ENCODE measurements around the gene CCDC85A.

The CCDC85A gene

DNA sequence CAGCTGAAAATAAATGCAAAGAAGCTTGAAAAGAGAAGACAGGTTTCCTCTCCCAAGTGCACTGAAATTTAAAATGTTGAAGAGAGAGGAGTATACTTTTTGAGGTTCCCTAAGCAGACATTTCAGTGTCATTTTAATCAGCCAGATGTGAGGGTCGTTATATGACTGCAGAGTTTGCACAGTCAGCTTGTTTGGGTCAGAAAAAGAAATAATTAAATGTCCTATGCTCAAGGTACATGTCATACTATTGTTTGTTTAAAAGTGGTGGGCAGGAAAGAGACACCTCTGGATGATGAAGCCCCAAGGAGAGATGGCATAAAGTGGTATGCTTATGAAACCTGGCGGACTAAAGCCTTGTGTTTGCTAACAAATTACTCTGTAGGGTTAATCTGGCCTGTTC, 55.2 kb downstream of the CCDC85A start:
- Histone ChIP-seq H3K9me3 (ENCODE audit: control insufficient read depth, insufficient read depth, low read depth, low read length) (peaks cover 9% of the 10 kb centered on the region; the same call in 1 of the 2 replicates), H3K9ac (ENCODE audit: low read length) (no peak overlapping the region), H3K27ac (ENCODE audit: low read depth, low read length) (no peak overlapping the region), H3K4me1 (ENCODE audit: control insufficient read depth, insufficient read depth, low read length) (no peaks in the 10 kb centered on the region), H3K4me3 (ENCODE audit: low read depth, low read length) (no peak overlapping the region), H3K27me3 (ENCODE audit: control insufficient read depth, insufficient read depth, low read length) (no peaks in the 10 kb centered on the region), H3K36me3 (ENCODE audit: control insufficient read depth, insufficient read depth, low read length) (no peaks in the 10 kb centered on the region)

DNA sequence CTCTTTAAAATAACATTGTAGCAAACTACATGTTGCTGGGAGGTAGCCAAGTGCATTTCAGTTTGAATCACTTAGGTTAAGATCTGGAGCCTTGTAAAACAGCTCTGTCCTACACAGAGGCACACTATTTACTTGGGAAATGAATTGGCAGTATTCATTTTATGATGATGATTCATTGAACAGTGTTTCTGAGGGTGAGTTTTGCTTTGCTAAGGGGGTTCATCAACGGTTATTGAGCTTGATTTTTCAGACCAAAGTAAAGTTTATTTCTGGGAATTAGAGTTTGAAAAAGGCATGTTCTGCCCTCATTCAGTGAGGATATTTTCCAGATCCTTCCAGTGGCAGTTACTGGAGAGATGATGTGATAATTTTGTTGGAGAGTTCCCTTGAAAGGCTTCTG, 55.6 kb downstream of the CCDC85A start:
- Histone ChIP-seq H3K9ac (ENCODE audit: low read length) (no peak overlapping the region), H3K27me3 (ENCODE audit: control insufficient read depth, insufficient read depth, low read length) (no peaks in the 10 kb centered on the region), H3K4me1 (ENCODE audit: control insufficient read depth, insufficient read depth, low read length) (no peaks in the 10 kb centered on the region), H3K27ac (ENCODE audit: low read depth, low read length) (no peak overlapping the region), H3K4me3 (ENCODE audit: low read depth, low read length) (no peak overlapping the region), H3K9me3 (ENCODE audit: control insufficient read depth, insufficient read depth, low read depth, low read length) (peaks cover 9% of the 10 kb centered on the region; the same call in 1 of the 2 replicates), H3K36me3 (ENCODE audit: control insufficient read depth, insufficient read depth, low read length) (no peaks in the 10 kb centered on the region)

DNA sequence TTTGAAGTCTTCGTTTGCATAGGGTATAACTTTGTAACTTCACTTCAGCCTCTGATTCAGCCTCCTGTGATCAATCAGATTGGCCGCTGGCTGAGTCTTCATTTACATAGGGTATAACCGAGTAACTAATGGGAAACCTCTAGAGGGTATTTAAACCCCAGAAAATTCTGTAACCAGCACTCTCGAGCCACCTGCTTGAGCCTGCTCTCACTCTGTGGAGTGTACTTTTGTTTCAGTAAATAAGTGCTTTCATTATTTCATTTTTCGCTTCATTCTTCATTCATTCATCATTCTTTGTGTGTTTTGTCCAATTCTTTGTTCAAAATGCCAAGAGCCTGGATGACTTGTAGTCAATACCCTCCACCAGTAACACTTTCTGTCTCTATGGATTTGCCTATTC, 56.4 kb downstream of the CCDC85A start:
- Histone ChIP-seq H3K27ac (ENCODE audit: low read depth, low read length) (no peak overlapping the region), H3K36me3 (ENCODE audit: control insufficient read depth, insufficient read depth, low read length) (no peaks in the 10 kb centered on the region), H3K9ac (ENCODE audit: low read length) (no peak overlapping the region), H3K9me3 (ENCODE audit: control insufficient read depth, insufficient read depth, low read depth, low read length) (peaks cover 9% of the 10 kb centered on the region; the same call in 1 of the 2 replicates), H3K27me3 (ENCODE audit: control insufficient read depth, insufficient read depth, low read length) (no peaks in the 10 kb centered on the region), H3K4me1 (ENCODE audit: control insufficient read depth, insufficient read depth, low read length) (no peaks in the 10 kb centered on the region), H3K4me3 (ENCODE audit: low read depth, low read length) (no peak overlapping the region)

DNA sequence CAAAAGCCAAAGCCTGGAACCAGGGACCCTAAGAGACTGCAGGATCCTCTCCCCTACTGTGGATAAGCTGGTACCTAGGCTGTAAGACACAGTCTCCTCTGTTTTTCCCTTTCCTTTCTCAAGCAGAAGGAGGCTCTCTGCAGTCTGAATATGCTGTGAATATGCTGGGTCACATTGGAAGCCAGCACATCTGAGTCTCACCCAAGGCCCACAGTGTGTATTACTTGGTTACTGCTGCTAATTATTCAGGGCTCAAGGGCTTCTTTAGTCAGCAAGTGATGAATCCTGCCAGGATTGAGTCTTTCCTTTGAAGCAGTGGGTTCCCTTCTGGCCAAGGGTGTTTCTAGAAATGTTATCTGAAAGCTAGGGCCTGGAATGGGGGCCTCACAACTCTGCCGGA, 60.7 kb downstream of the CCDC85A start:
- Histone ChIP-seq H3K9me3 (ENCODE audit: control insufficient read depth, insufficient read depth, low read depth, low read length) (peaks cover 9% of the 10 kb centered on the region; the same call in 1 of the 2 replicates), H3K4me1 (ENCODE audit: control insufficient read depth, insufficient read depth, low read length) (no peaks in the 10 kb centered on the region), H3K27me3 (ENCODE audit: control insufficient read depth, insufficient read depth, low read length) (no peaks in the 10 kb centered on the region), H3K9ac (ENCODE audit: low read length) (no peak overlapping the region), H3K36me3 (ENCODE audit: control insufficient read depth, insufficient read depth, low read length) (no peaks in the 10 kb centered on the region), H3K4me3 (ENCODE audit: low read depth, low read length) (no peak overlapping the region), H3K27ac (ENCODE audit: low read depth, low read length) (no peak overlapping the region)

DNA sequence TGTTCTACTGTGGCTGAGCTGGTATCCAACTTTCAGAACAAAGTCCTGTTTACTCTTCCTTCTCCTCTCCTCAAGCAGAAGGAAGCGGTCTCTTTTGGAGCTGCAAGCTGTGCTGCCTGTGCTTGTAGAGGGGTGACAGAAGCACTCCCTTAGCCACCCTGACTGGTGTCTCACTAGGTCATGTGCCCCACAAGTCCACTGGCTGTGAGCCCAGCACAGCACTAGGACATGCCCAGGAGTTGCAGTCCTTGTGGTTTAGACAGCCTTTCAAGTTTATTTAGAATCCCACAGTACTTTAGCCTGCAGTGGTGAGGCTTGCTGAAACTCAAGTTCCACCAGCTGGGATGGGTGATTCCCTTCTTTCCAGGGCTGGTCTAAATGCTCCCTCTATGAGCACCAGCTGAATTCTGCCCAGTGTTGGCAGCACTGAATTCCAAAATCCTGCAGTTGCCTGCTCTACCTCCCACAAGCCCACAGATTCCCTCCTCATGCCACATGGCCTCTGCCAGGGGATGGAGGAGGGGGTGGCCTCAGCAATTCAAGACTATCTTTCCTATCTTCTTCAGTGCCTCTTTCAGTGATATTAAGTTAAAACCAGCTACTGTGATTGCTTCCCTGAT, 61.2 kb downstream of the CCDC85A start:
- no peaks in the 10 kb centered on the region for H3K4me1 ChIP-seq (ENCODE audit: control insufficient read depth, insufficient read depth, low read length)
- H3K4me3 ChIP-seq (ENCODE audit: low read depth, low read length), result no peak overlapping the region
- H3K36me3 ChIP-seq (ENCODE audit: control insufficient read depth, insufficient read depth, low read length), result no peaks in the 10 kb centered on the region
- H3K27me3 ChIP-seq (ENCODE audit: control insufficient read depth, insufficient read depth, low read length), result no peaks in the 10 kb centered on the region
- H3K9me3 ChIP-seq (ENCODE audit: control insufficient read depth, insufficient read depth, low read depth, low read length), result peaks cover 8% of the 10 kb centered on the region; the same call in 1 of the 2 replicates
- no peak overlapping the region for H3K9ac ChIP-seq (ENCODE audit: low read length)
- no peak overlapping the region for H3K27ac ChIP-seq (ENCODE audit: low read depth, low read length)

DNA sequence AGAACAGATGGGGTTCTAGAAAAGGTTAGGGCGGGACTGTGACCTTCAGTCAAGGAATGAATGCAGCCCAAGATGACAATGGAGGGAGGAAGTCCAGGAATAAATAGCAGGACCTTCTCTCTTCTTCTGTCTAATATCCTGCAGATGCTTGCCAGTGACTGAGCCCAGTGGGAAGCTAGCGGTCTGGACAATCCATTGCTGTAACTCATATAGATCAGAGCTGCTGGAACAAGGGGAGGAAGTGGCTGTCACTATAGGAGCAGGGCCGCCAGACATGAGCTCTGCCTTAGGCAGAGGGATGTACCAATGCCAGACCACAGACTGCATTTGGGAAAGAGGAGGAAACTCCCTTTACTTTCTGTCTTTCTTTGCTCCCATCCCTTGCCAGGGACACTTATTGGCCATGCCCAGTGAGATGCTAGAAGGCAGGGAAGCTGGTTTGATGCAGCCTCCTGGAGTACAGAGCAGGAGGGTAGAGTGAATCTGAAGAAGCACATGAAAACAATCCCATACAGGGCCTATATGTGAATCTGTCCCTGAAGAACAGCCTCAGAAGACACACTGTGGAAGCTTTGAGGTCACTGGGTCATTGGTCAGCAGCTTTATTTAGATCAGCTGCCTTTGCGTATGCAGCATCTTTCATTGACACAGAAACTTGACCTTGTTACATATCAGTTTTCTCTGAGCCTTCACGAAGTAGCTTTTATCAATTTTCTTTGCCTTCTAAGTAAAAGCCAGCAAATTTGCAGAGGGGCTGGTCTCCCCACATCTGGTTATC, 65.4 kb downstream of the CCDC85A start:
- Histone ChIP-seq H3K9me3 (ENCODE audit: control insufficient read depth, insufficient read depth, low read depth, low read length) (no peaks in the 10 kb centered on the region), H3K27ac (ENCODE audit: low read depth, low read length) (no peak overlapping the region), H3K4me3 (ENCODE audit: low read depth, low read length) (no peak overlapping the region), H3K36me3 (ENCODE audit: control insufficient read depth, insufficient read depth, low read length) (no peaks in the 10 kb centered on the region), H3K27me3 (ENCODE audit: control insufficient read depth, insufficient read depth, low read length) (no peaks in the 10 kb centered on the region), H3K9ac (ENCODE audit: low read length) (no peak overlapping the region), H3K4me1 (ENCODE audit: control insufficient read depth, insufficient read depth, low read length) (no peaks in the 10 kb centered on the region)

DNA sequence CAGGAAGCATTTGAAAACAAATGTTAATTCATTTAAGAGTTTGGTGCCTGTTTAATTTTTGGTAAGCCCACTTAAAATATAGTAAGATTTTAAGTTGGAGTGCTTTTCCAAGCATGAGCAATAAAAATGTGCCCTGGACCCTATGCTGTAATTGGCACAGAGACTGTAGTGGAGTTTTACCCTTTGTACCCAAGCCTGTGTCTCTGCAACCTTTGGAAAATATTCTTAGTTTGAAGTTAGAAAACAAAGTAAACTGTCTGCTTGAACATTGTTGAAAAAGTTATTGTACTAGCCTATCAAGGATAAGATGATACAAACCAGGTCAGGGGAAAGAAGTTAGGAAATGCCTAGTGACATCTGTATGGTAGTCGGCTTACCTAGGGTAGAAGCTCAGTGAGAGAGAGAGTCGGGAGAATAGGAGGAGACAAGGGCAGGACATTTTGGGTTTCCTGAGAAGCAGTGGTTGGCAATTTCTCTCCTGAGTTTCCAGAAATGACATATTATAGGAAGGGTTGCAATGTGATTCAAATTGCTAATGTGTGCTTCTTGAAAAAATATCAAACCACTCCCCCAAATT, 66.5 kb downstream of the CCDC85A start:
- Histone ChIP-seq H3K27ac (ENCODE audit: low read depth, low read length) (no peak overlapping the region), H3K9me3 (ENCODE audit: control insufficient read depth, insufficient read depth, low read depth, low read length) (no peaks in the 10 kb centered on the region), H3K9ac (ENCODE audit: low read length) (no peak overlapping the region), H3K27me3 (ENCODE audit: control insufficient read depth, insufficient read depth, low read length) (no peaks in the 10 kb centered on the region), H3K4me1 (ENCODE audit: control insufficient read depth, insufficient read depth, low read length) (no peaks in the 10 kb centered on the region), H3K36me3 (ENCODE audit: control insufficient read depth, insufficient read depth, low read length) (no peaks in the 10 kb centered on the region), H3K4me3 (ENCODE audit: low read depth, low read length) (no peak overlapping the region)

DNA sequence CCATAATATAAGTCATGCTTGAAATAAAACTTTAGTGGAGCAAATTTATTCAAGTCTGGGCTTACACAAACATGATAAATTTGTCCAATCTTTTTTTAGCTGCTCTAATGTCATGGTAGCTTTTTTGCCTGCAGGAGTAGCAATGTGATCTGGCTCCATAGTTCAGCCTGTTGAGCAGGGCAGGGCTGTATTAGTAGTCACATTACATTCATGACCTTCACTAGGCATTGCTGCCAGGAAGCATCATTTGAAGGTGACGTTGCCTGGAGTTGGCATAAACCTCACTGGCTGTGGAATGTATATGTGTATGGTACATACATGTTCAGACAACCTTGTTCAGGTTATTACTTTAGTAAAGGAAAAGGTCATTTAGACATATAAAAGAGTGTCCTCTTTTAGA, 76.6 kb downstream of the CCDC85A start:
- Histone ChIP-seq H3K36me3 (ENCODE audit: control insufficient read depth, insufficient read depth, low read length) (no peaks in the 10 kb centered on the region), H3K4me1 (ENCODE audit: control insufficient read depth, insufficient read depth, low read length) (no peaks in the 10 kb centered on the region)

DNA sequence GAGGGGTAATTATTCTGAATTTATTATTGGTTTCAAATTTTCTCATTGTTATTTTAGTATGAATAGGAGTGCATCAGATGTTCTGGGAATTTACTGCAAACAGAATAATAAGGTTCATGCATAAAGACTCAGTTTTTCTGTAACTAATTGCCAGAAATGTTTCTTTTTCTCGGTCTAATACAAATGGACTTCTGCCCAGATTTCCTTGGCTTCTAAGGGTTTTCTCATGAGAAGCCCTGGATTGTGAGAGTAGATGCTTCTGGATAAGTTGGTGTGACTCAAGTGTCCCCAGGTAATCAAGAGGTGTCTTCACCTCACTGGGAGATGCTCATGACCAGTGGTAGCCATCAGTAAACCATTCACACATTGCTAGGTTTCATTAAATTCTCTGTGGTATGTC, 78.5 kb downstream of the CCDC85A start:
- Histone ChIP-seq H3K9me3 (ENCODE audit: control insufficient read depth, insufficient read depth, low read depth, low read length) (no peaks in the 10 kb centered on the region), H3K4me1 (ENCODE audit: control insufficient read depth, insufficient read depth, low read length) (no peaks in the 10 kb centered on the region), H3K9ac (ENCODE audit: low read length) (no peak overlapping the region), H3K36me3 (ENCODE audit: control insufficient read depth, insufficient read depth, low read length) (no peaks in the 10 kb centered on the region), H3K4me3 (ENCODE audit: low read depth, low read length) (no peak overlapping the region), H3K27ac (ENCODE audit: low read depth, low read length) (no peak overlapping the region), H3K27me3 (ENCODE audit: control insufficient read depth, insufficient read depth, low read length) (no peaks in the 10 kb centered on the region)

More for the DNA sequence above, 76.6 kb downstream of the CCDC85A start:
- Histone ChIP-seq H3K27me3 (ENCODE audit: control insufficient read depth, insufficient read depth, low read length) (no peaks in the 10 kb centered on the region; the same call in 1 of the 2 replicates), H3K9me3 (ENCODE audit: control insufficient read depth, insufficient read depth, low read depth, low read length) (no peaks in the 10 kb centered on the region), H3K9ac (ENCODE audit: low read length) (no peak overlapping the region), H3K4me3 (ENCODE audit: low read depth, low read length) (no peak overlapping the region), H3K27ac (ENCODE audit: low read depth, low read length) (no peak overlapping the region)

DNA sequence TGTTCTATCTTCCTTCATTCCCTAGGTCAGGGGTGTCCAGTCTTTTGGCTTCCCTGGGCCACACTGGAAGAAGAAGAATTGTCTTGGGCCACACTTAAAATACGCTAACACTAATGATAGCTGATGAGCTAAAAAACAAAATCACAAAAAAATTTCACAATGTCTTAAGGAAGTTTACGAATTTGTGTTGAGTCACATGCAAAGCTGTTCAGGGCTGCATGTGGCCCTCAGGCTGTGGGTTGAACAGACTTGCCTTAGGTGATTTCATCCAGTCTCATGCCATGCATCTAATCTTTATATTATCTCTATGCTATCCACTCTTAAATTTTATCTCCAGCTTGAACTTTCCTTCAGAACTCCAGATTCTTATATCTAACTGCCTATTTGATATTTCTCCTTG, 80.1 kb downstream of the CCDC85A start:
- Histone ChIP-seq H3K9ac (ENCODE audit: low read length) (no peak overlapping the region), H3K4me1 (ENCODE audit: control insufficient read depth, insufficient read depth, low read length) (no peaks in the 10 kb centered on the region), H3K36me3 (ENCODE audit: control insufficient read depth, insufficient read depth, low read length) (no peaks in the 10 kb centered on the region), H3K9me3 (ENCODE audit: control insufficient read depth, insufficient read depth, low read depth, low read length) (no peaks in the 10 kb centered on the region), H3K27me3 (ENCODE audit: control insufficient read depth, insufficient read depth, low read length) (no peaks in the 10 kb centered on the region), H3K4me3 (ENCODE audit: low read depth, low read length) (no peak overlapping the region), H3K27ac (ENCODE audit: low read depth, low read length) (no peak overlapping the region)

DNA sequence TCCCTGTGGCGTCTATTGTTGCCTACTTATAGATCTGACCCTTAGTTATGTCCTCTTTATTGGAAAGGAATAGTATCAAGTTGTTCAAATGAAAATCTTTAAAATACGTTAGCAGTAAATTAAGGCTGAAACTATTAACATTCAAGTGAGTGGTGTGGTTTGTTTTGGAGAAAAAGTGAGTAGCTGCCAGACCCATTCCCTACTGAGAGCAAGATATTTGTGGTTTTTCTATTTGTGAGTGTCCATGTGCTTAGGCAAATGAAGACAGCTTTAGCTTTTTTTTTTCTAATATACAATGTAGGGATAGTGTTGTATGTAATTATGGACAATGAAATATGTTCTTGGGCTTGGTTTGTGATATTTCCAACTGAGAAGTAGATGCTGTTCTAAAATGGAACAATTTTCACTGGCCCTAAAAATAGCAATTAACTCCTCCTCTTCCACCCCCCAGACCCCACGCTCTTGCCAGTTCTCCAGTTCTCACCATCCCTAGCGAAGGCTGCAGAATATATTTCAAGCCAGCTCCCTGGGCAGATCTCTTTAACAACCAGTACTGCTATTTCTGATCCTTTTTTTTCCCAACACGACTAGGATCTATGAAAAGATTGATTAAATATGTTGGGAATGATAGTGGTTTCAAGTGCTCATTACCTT, 83.1 kb downstream of the CCDC85A start:
- no peak overlapping the region for H3K4me3 ChIP-seq (ENCODE audit: low read depth, low read length)

More for the DNA sequence above, 83.1 kb downstream of the CCDC85A start:
- H3K9ac ChIP-seq (ENCODE audit: low read length), result no peak overlapping the region
- no peaks in the 10 kb centered on the region for H3K9me3 ChIP-seq (ENCODE audit: control insufficient read depth, insufficient read depth, low read depth, low read length)
- no peaks in the 10 kb centered on the region for H3K27me3 ChIP-seq (ENCODE audit: control insufficient read depth, insufficient read depth, low read length)
- H3K4me1 ChIP-seq (ENCODE audit: control insufficient read depth, insufficient read depth, low read length), result no peaks in the 10 kb centered on the region
- no peaks in the 10 kb centered on the region for H3K36me3 ChIP-seq (ENCODE audit: control insufficient read depth, insufficient read depth, low read length)
- H3K27ac ChIP-seq (ENCODE audit: low read depth, low read length), result no peak overlapping the region
